ENCODE measurements around the gene ARHGAP25. TPM values are rescaled to one million over a fixed set of nuclear protein-coding genes. Genes with fewer than 3 reads are reported as not detected.

The ARHGAP25 gene
- total and polyA plus RNA-seq, 2 donors (not counting 3 experiments of a cell fraction or from before 2014, with no cell fraction given): 0.50 to 2.0 TPM

DNA sequence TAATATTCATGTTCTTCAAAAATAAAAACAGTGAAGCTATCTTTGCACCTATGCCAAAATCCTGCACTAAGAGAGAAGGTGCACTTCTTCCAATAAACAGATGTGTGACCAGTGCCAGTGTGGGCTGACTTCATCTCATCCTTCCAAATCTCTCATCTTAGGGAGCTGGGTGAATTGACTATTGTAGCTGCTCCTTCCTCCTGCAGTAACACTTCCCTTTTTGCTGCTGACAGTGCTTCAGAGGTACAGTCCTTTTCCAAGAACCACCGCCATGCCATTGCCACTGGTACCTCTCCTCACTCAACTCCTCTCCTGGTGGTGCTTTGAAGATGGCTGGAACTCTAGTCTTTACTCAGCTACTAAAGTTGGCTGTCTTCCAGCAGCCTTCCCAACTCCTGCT is 42.1 kb upstream of the ARHGAP25 start:
- no peak for DNase-seq (ENCODE audit: low read depth, low spot score)
- intact Hi-C loops (cut with micrococcal nuclease) (no loop called here), dilution Hi-C loops (cut with MboI; ENCODE audit: extremely low pct_ligation_motif_present, low sequenced_read_pairs) (no loop called here)
- no peak for FAIRE-seq
- Histone ChIP-seq H3K27ac (ENCODE audit: insufficient read depth, low read depth, low read length) (no peak overlapping the region), H3K9me3 (replicated peaks; ENCODE audit: control insufficient read depth, insufficient read depth, low read length) (no peaks in the 10 kb centered on the region), H3K79me2 (ENCODE audit: control insufficient read depth, insufficient read depth, low read length) (no peaks in the 10 kb centered on the region), H3K36me3 (ENCODE audit: control insufficient read depth in 2 of 2, extremely low read depth in 1 of 2, insufficient read depth in 2 of 2, low read length in 2 of 2) (no peaks in the 10 kb centered on the region), H3K4me3 (replicated peaks in 1 of 3; ENCODE audit: insufficient read depth in 1 of 3, low read depth in 1 of 3, low read length in 3 of 3) (no peak overlapping the region), H3K27me3 (ENCODE audit: control insufficient read depth in 2 of 2, insufficient read depth in 2 of 2, low read length in 2 of 2) (peaks cover 4 to 16% of the 10 kb centered on the region in 2 experiments), H3K4me2 (ENCODE audit: insufficient read depth, low read length) (no peak overlapping the region), H3K9me1 (replicated peaks; ENCODE audit: control insufficient read depth, extremely low read depth, insufficient read depth, low read length) (no peaks in the 10 kb centered on the region), H3K4me1 (ENCODE audit: control insufficient read depth, extremely low read depth, insufficient read depth, low read length) (no peaks in the 10 kb centered on the region), H3K9ac (replicated peaks; ENCODE audit: extremely low read depth, insufficient read depth, low read length) (no peak overlapping the region), H2AFZ (ENCODE audit: low read depth, low read length) (no peak overlapping the region), H4K20me1 (replicated peaks; ENCODE audit: control insufficient read depth, extremely low read depth, insufficient read depth, low read length) (no peaks in the 10 kb centered on the region)
- POLR2A ChIA-PET: no interaction called here
- BruUV-seq (replicated peaks): no TSS peak
- TF ChIP-seq EZH2 (IDR thresholded peaks at IDR 0.05; ENCODE audit: borderline replicate concordance, low read depth, low read length, severe bottlenecking) (no peak), MYC (IDR thresholded peaks at IDR 0.05; ENCODE audit: low read depth, low read length) (no peak), POLR2A (IDR thresholded peaks at IDR 0.05; ENCODE audit: low read depth, low read length) (no peak), JUN (IDR thresholded peaks at IDR 0.05; ENCODE audit: borderline replicate concordance, insufficient read depth, insufficient read length, low read depth) (no peak), GATA2 (IDR thresholded peaks at IDR 0.05; ENCODE audit: insufficient read depth, insufficient read length, low read depth, low read length) (no peak), POLR2AphosphoS5 (IDR thresholded peaks at IDR 0.05; ENCODE audit: insufficient read depth, low read depth, low read length) (no peak), MAX (IDR thresholded peaks at IDR 0.05; ENCODE audit: insufficient read depth, insufficient read length) (no peak)
- TF ChIP-seq, protein P1, sequence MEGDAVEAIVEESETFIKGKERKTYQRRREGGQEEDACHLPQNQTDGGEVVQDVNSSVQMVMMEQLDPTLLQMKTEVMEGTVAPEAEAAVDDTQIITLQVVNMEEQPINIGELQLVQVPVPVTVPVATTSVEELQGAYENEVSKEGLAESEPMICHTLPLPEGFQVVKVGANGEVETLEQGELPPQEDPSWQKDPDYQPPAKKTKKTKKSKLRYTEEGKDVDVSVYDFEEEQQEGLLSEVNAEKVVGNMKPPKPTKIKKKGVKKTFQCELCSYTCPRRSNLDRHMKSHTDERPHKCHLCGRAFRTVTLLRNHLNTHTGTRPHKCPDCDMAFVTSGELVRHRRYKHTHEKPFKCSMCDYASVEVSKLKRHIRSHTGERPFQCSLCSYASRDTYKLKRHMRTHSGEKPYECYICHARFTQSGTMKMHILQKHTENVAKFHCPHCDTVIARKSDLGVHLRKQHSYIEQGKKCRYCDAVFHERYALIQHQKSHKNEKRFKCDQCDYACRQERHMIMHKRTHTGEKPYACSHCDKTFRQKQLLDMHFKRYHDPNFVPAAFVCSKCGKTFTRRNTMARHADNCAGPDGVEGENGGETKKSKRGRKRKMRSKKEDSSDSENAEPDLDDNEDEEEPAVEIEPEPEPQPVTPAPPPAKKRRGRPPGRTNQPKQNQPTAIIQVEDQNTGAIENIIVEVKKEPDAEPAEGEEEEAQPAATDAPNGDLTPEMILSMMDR (IDR thresholded peaks at IDR 0.05; ENCODE audit: extremely low read depth in 1 of 2, insufficient read depth in 1 of 2, low read depth in 1 of 2, low read length in 2 of 2): no peak
- CTCF ChIA-PET: interaction anchor here (0.7 to 1.6 kb wide), 3 partner anchors 17 to 205 kb away, joined by 3 to 4 read pairs (median 3); no protein-coding TSS in a partner anchor

Measured in endothelial cell of umbilical vein (primary cell).